GM21825 (cell line): ENCODE data around the gene UFC1.
A peak's percentile ranks its signal among the peaks of the same experiment; 100 is the strongest.

Source experiments
- ATAC-seq: cut with Tn5 transposase; IDR thresholded peaks from one replicate; pipeline ENCODE4 v1.9.1; 2021; ENCODE audit warnings: mild to moderate bottlenecking, moderate library complexity; ENCODE audit not compliant: unreplicated experiment

The UFC1 gene

GRCh38 chr1:161133220-161133740 lies 20.5 kb upstream of the UFC1 start:
- peak; percentile 14 for ATAC-seq

- ATAC-seq, result no peak
Observed at GRCh38 chr1:161137881-161138280, 15.9 kb upstream of the UFC1 start.

GRCh38 chr1:161138431-161138830 lies 15.3 kb upstream of the UFC1 start:
- ATAC-seq, result no peak

GRCh38 chr1:161139766-161140165 lies 14.0 kb upstream of the UFC1 start:
- no peak for ATAC-seq

GRCh38 chr1:161140755-161141400 lies 12.9 kb upstream of the UFC1 start:
- no peak for ATAC-seq

- ATAC-seq, result no peak
Observed at GRCh38 chr1:161145832-161146231, 7.9 kb upstream of the UFC1 start.

- ATAC-seq, result no peak
Observed at GRCh38 chr1:161153176-161153575, 602 bp upstream of the UFC1 start.

GRCh38 chr1:161157867-161158266 lies 4.1 kb downstream of the UFC1 start:
- ATAC-seq, result no peak

GRCh38 chr1:161158316-161159010 lies 4.7 kb downstream of the UFC1 start:
- peak; percentile 7 for ATAC-seq

GRCh38 chr1:161159087-161159912 lies 5.5 kb downstream of the UFC1 start, which contains the start of gene USP21:
TSS of gene USP21 (plus strand) at chr1:161159500. CDS start at chr1:161160641, 1,141 bp downstream.
- ATAC-seq, result peak; percentile 74

GRCh38 chr1:161159913-161160243 lies 6.1 kb downstream of the UFC1 start:
- ATAC-seq, result no peak

- ATAC-seq, result no peak
Observed at GRCh38 chr1:161160671-161161145, 6.9 kb downstream of the UFC1 start.

GRCh38 chr1:161161652-161162051 lies 7.9 kb downstream of the UFC1 start:
- ATAC-seq, result no peak

GRCh38 chr1:161162052-161162451 lies 8.3 kb downstream of the UFC1 start:
- no peak for ATAC-seq

- no peak for ATAC-seq
Observed at GRCh38 chr1:161162806-161163205, 9.0 kb downstream of the UFC1 start.

- no peak for ATAC-seq
Observed at GRCh38 chr1:161163793-161164192, 10.0 kb downstream of the UFC1 start.

GRCh38 chr1:161164901-161165610 lies 11.3 kb downstream of the UFC1 start:
- ATAC-seq, result no peak

GRCh38 chr1:161165742-161166668 lies 12.2 kb downstream of the UFC1 start, which contains the start of gene PPOX:
TSS of gene PPOX (plus strand) at chr1:161166426. CDS start at chr1:161166848, 422 bp downstream.
- peak; percentile 89 for ATAC-seq
